ENCODE measurements around the gene CELF2.

GRCh38 chr10:11004144-11005077 lies 13.3 kb upstream of the CELF2 start:
- TF ChIP-seq CTCF (IDR thresholded peaks at IDR 0.05) (no peak), POLR2A (IDR thresholded peaks at IDR 0.05) (no peak)

Data from suprapubic skin (tissue), 3 donors.